H1 (cell line): ENCODE data around the gene CDKN2B. TPM values are rescaled to one million over a fixed set of nuclear protein-coding genes. Genes with fewer than 3 reads are reported as not detected.

ENCODE experiments used
- CTCF ChIA-PET: fragments of 300-600 bp; sonication (Branson Sonifier 250); formaldehyde crosslinking; loops from one replicate; lab custom pipeline; 2021; ENCODE audit not compliant: partially characterized antibody; lab: Charles Lee
- POLR2A ChIA-PET: fragments of 300-600 bp; sonication (Branson Sonifier 250); formaldehyde crosslinking; loops from one replicate; lab custom pipeline; 2021; ENCODE audit warnings: inconsistent platforms; ENCODE audit not compliant: partially characterized antibody; lab: Charles Lee
- DNase-seq, 2 experiments: peaks; one replicate each; pipeline versions ENCODE4 v3.0.0 to v3.0.0-alpha.2; 2010 to 2022; ENCODE audit warnings: low spot score in 2 of 2, low read depth in 1 of 2, mixed read lengths in 1 of 2
- FAIRE-seq: peaks from 2 replicates; lab custom pipeline; 2011; peaks lifted over from hg19 to GRCh38; lab: Jason Lieb, UNC
- H2AFZ ChIP-seq: 2 replicates; pipeline ENCODE4 v1.8.1; 2012; ENCODE audit warnings: low read length, inconsistent platforms
- H2AK5ac ChIP-seq: 2 replicates; pipeline ENCODE4 v1.6.1; 2013; ENCODE audit warnings: low read depth, low read length
- H2BK120ac ChIP-seq: replicated peaks from 2 replicates; pipeline ENCODE3; 2013; ENCODE audit warnings: low read depth, low read length, inconsistent platforms
- H2BK12ac ChIP-seq: 2 replicates; pipeline ENCODE4 v1.6.1; 2013; ENCODE audit warnings: low read depth, low read length
- H2BK15ac ChIP-seq: 2 replicates; pipeline ENCODE4 v1.6.1; 2013; ENCODE audit warnings: low read length
- H2BK20ac ChIP-seq: 2 replicates; pipeline ENCODE4 v1.6.1; 2013; ENCODE audit warnings: low read length
- H2BK5ac ChIP-seq: 2 replicates; pipeline ENCODE4 v1.6.1; 2013; ENCODE audit warnings: low read depth, low read length
- H3K14ac ChIP-seq: 2 replicates; pipeline ENCODE4 v1.6.1; 2013; ENCODE audit warnings: inconsistent platforms; ENCODE audit not compliant: insufficient read length
- H3K18ac ChIP-seq: 2 replicates; pipeline ENCODE4 v1.6.1; 2013; ENCODE audit warnings: low read length; ENCODE audit errors: extremely low read depth
- H3K23ac ChIP-seq: 2 replicates; pipeline ENCODE4 v1.6.1; 2013; ENCODE audit warnings: inconsistent platforms; ENCODE audit not compliant: insufficient read length
- H3K23me2 ChIP-seq: 2 replicates; pipeline ENCODE4 v1.6.1; 2013; ENCODE audit warnings: low read depth, low read length
- H3K27ac ChIP-seq: 2 replicates; pipeline ENCODE4 v1.6.1; 2011; ENCODE audit warnings: low read depth, low read length, inconsistent platforms
- H3K27me3 ChIP-seq, 4 experiments: replicated peaks in 1 of 4; 1 replicate in 1 of 4; 2 replicates in 3 of 4; pipeline versions ENCODE4 v1.6.1 to v1.8.1; 2011 to 2013; ENCODE audit warnings: low read length in 3 of 4, mild to moderate bottlenecking in 3 of 4, inconsistent platforms in 2 of 4, mixed read lengths in 2 of 4, moderate library complexity in 1 of 4; ENCODE audit not compliant: control insufficient read depth in 3 of 4, insufficient read depth in 3 of 4; ENCODE audit errors: extremely low read depth in 1 of 4
- H3K36me3 ChIP-seq, 4 experiments: 2 replicates each; pipeline versions ENCODE4 v1.6.1 to v1.8.1; 2011 to 2013; ENCODE audit warnings: mild to moderate bottlenecking in 4 of 4, low read length in 3 of 4, moderate library complexity in 2 of 4, control low read depth in 1 of 4, inconsistent platforms in 1 of 4; ENCODE audit not compliant: insufficient read depth in 4 of 4, control insufficient read depth in 2 of 4
- H3K4ac ChIP-seq: replicated peaks from 2 replicates; pipeline ENCODE3; 2013; ENCODE audit warnings: low read length, low read depth, mixed read lengths, inconsistent platforms; ENCODE audit not compliant: insufficient read length
- H3K4me1 ChIP-seq, 4 experiments: replicated peaks in 1 of 4; 1 replicate in 1 of 4; 2 replicates in 3 of 4; pipeline versions ENCODE4 v1.6.1 to v1.8.1; 2011 to 2013; ENCODE audit warnings: low read length in 3 of 4, inconsistent platforms in 2 of 4, mixed read lengths in 1 of 4; ENCODE audit not compliant: insufficient read depth in 4 of 4, control insufficient read depth in 3 of 4
- H3K4me2 ChIP-seq, 2 experiments: 2 replicates each; pipeline versions ENCODE4 v1.6.1 to v1.8.1; 2011 to 2013; ENCODE audit warnings: low read depth in 2 of 2, low read length in 2 of 2, control low read depth in 1 of 2, inconsistent platforms in 1 of 2, mild to moderate bottlenecking in 1 of 2; ENCODE audit not compliant: insufficient read depth in 1 of 2
- H3K4me3 ChIP-seq, 4 experiments: fragments of 200-600, 300-600 bp in 1 of 4; sonication (generic), shearing (Covaris generic), sonication (Bioruptor Twin) in 1 of 4; 2 replicates each; pipeline versions ENCODE4 v1.5.1 to v1.8.1; 2011 to 2016; ENCODE audit warnings: low read length in 4 of 4, low read depth in 3 of 4, control low read depth in 2 of 4, inconsistent platforms in 2 of 4, mild to moderate bottlenecking in 2 of 4, mixed read lengths in 1 of 4, moderate library complexity in 1 of 4; ENCODE audit not compliant: insufficient read depth in 2 of 4; ENCODE audit errors: extremely low read depth in 1 of 4
- H3K56ac ChIP-seq: replicated peaks from 2 replicates; pipeline ENCODE3; 2013; ENCODE audit warnings: low read depth, mild to moderate bottlenecking, mixed read lengths, low read length, inconsistent platforms; ENCODE audit not compliant: insufficient read length
- H3K79me1 ChIP-seq: 2 replicates; pipeline ENCODE4 v1.6.1; 2013; ENCODE audit warnings: low read depth, low read length, control low read depth
- H3K79me2 ChIP-seq, 2 experiments: 2 replicates each; pipeline versions ENCODE4 v1.6.1 to v1.8.1; 2012 to 2013; ENCODE audit warnings: low read length in 2 of 2, mild to moderate bottlenecking in 2 of 2, inconsistent platforms in 1 of 2; ENCODE audit not compliant: insufficient read depth in 2 of 2, control insufficient read depth in 1 of 2
- H3K9ac ChIP-seq, 4 experiments: replicated peaks in 1 of 4; 1 replicate in 1 of 4; 2 replicates in 3 of 4; pipeline versions ENCODE4 v1.6.1 to v1.8.1; 2011 to 2013; ENCODE audit warnings: low read depth in 3 of 4, low read length in 3 of 4, control low read depth in 2 of 4, mild to moderate bottlenecking in 2 of 4, moderate library complexity in 2 of 4, inconsistent platforms in 1 of 4; ENCODE audit errors: extremely low read depth in 1 of 4
- H3K9me3 ChIP-seq, 2 experiments: 2 replicates each; pipeline versions ENCODE4 v1.6.1 to v1.8.1; 2012 to 2013; ENCODE audit warnings: mild to moderate bottlenecking in 2 of 2, moderate library complexity in 2 of 2, control low read depth in 1 of 2, inconsistent platforms in 1 of 2, low read depth in 1 of 2, low read length in 1 of 2, mixed read lengths in 1 of 2; ENCODE audit not compliant: insufficient read depth in 2 of 2
- H4K20me1 ChIP-seq, 2 experiments: replicated peaks in 1 of 2; 2 replicates each; pipeline versions ENCODE3 to v1.8.1; 2011 to 2013; ENCODE audit warnings: inconsistent platforms in 2 of 2, low read length in 2 of 2, mild to moderate bottlenecking in 1 of 2; ENCODE audit not compliant: insufficient read depth in 2 of 2, control insufficient read depth in 1 of 2
- H4K5ac ChIP-seq: 2 replicates; pipeline ENCODE4 v1.6.1; 2013; ENCODE audit warnings: low read length, low read depth, mixed read lengths, inconsistent platforms; ENCODE audit not compliant: insufficient read length
- H4K8ac ChIP-seq: 2 replicates; pipeline ENCODE4 v1.8.0; 2013; ENCODE audit warnings: mild to moderate bottlenecking, moderate library complexity, low read length, inconsistent platforms; ENCODE audit not compliant: insufficient read depth; ENCODE audit errors: extremely low read depth
- H4K91ac ChIP-seq: replicated peaks from 2 replicates; pipeline ENCODE3; 2013; ENCODE audit warnings: low read length, mixed read lengths, inconsistent platforms; ENCODE audit not compliant: insufficient read length
- SAP30 ChIP-seq: fragments of 300-600 bp; sonication (generic); IDR thresholded peaks from 2 replicates; pipeline ENCODE4 v1.7.1; 2012; ENCODE audit warnings: low read length, moderate library complexity, mild to moderate bottlenecking, inconsistent platforms; ENCODE audit not compliant: insufficient read depth, insufficient replicate concordance
- WGBS, 2 experiments: shearing (Covaris generic) in 1 of 2; methylation state at CpG; one replicate each; pipeline versions ENCODE4 v1.1.6 to v1.1.7; 2013 to 2015; ENCODE audit warnings: low lambda C conversion rate in 2 of 2, mixed read lengths in 2 of 2, inconsistent platforms in 1 of 2, low coverage in 1 of 2, missing lambda C conversion rate in 1 of 2; ENCODE audit not compliant: insufficient replicate concordance in 2 of 2, insufficient coverage in 1 of 2, insufficient read length in 1 of 2; ENCODE audit errors: extremely low coverage in 1 of 2, missing lambda C conversion rate in 1 of 2; 5-methylcytosine and 5-hydroxymethylcytosine counted together
- polyA plus RNA-seq, 7 experiments: library from polyadenylated mRNA; depleted of rRNA in 3 of 7; stranded (reverse) in 5 of 7; unstranded in 2 of 7; fragments of >200 nt in 5 of 7; fragments of 200-250 nt in 2 of 7; gene quantifications; 1 replicate in 5 of 7; 2 replicates in 1 of 7; 4 replicates in 1 of 7; pipeline versions ENCODE4 v1.2.1 to v1.2.3, GENCODE V29; 2011 to 2013; ENCODE audit warnings: missing spikeins in 2 of 7, mixed read lengths in 2 of 7
- total RNA-seq: library from RNA; stranded (reverse); fragmentation: NEBNext Ultra II Directional; extraction: Animal tissue kit (Norgen Biotek cat#: 25700); gene quantifications from 2 replicates; pipeline ENCODE4 v1.2.1, GENCODE V29; 2021

CDKN2B gene
- total and polyA plus RNA-seq, 2 of the 8 experiments (the other 6 are each of a cell fraction or from before 2014, with no cell fraction given) = 0.20 to 0.88 TPM

DNA sequence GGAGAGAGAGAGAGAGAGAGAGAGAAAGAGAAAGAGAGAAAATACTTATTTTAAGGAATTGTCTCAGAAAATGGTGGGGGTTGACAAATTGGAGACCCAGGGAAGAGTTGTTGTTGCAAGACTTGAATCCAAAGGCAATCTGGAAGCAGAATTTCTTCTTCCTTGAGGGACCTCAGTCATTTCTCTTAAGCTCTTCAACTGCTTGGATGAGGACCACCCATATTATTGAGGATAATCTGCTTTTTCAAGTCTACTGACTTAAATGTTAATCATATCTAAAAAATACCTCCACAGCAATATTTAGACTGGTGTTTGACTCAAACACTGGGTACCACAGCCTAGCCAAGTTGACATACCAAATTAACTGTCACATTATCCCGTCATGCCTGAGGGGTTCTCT, 11.6 kb downstream of the CDKN2B start:
- Histone ChIP-seq H2AFZ (no peak overlapping the region), H3K4me1 (peaks cover 4 to 26% (median 10%) of the 10 kb centered on the region in 4 experiments; a peak in 6 of 7 replicates), H3K9ac (no peak overlapping the region), H3K4me3 (no peak overlapping the region), H3K4ac (no peak overlapping the region), H3K23ac (no peak overlapping the region), H2BK12ac (no peak overlapping the region), H3K14ac (no peak overlapping the region), H3K9me3 (no peaks in the 10 kb centered on the region), H2BK20ac (no peak overlapping the region), H2BK15ac (no peak overlapping the region), H2AK5ac (no peak overlapping the region), H4K5ac (no peak overlapping the region), H3K36me3 (no peaks in the 10 kb centered on the region), H3K18ac (no peak overlapping the region), H2BK5ac (no peak overlapping the region), H3K56ac (no peak overlapping the region), H3K4me2 (no peak overlapping the region; a peak in 1 of 4 replicates), H2BK120ac (no peak overlapping the region), H4K20me1 (peaks cover 0 to 11% of the 10 kb centered on the region in 2 experiments), H3K27ac (no peak overlapping the region), H3K27me3 (peaks cover 14 to 54% (median 39%) of the 10 kb centered on the region in 4 experiments), H4K91ac (no peak overlapping the region), H3K79me1 (no peaks in the 10 kb centered on the region), H3K79me2 (no peaks in the 10 kb centered on the region), H4K8ac (no peak overlapping the region), H3K23me2 (peaks cover 25% of the 10 kb centered on the region)
- ChIA-PET CTCF (interaction anchor here (0.7 to 3.3 kb wide), 3 partner anchors 10 to 14 kb away, joined by 3 to 39 read pairs (median 4); partner anchors contain the start of gene CDKN2B), POLR2A (no interaction called here)
- no peak for DNase-seq
- WGBS, 2 experiments = 77% methylated on average over 1 of the region's 1 CpG; no CpG with 5 or more reads in 1 of the 2 experiments
- TF ChIP-seq SAP30 = no peak
- FAIRE-seq = no peak
